BE2C (cell line): Measurements from ENCODE around the gene TAF11L2. TPM values are rescaled to one million over a fixed set of nuclear protein-coding genes. Genes with fewer than 3 reads are reported as not detected.
"Not testable (repeated sequence)": the region's sequence is repeated elsewhere in the genome, so short reads cannot be mapped to it uniquely, and the experiment has no call there.

Experiments
- DNase-seq: peaks from one replicate; pipeline ENCODE4 v3.0.0-alpha.2; 2020
- H3K27me3 ChIP-seq: fragments of 250-450 bp; sonication (Bioruptor Pico); 2 replicates; pipeline ENCODE4 v1.5.1; 2020; ENCODE audit warnings: mild to moderate bottlenecking
- H3K36me3 ChIP-seq: fragments of 250-450 bp; sonication (Bioruptor Pico); 2 replicates; pipeline ENCODE4 v1.5.1; 2020; ENCODE audit warnings: mild to moderate bottlenecking
- H3K4me1 ChIP-seq: fragments of 250-450 bp; sonication (Bioruptor Pico); 2 replicates; pipeline ENCODE4 v1.5.1; 2020
- H3K4me3 ChIP-seq: 2 replicates; pipeline ENCODE4 v1.5.1; 2011; ENCODE audit warnings: low read depth, low read length
- H3K9me3 ChIP-seq: fragments of 250-450 bp; sonication (Bioruptor Pico); 2 replicates; pipeline ENCODE4 v1.5.1; 2020
- polyA plus RNA-seq: library from polyadenylated mRNA; unstranded; fragments of >200 nt; gene quantifications from one replicate; pipeline ENCODE4 v1.2.1, GENCODE V29; 2012; ENCODE audit warnings: low read depth, missing spikeins; ENCODE audit not compliant: insufficient read length, insufficient read depth
- TF ChIP-seq, protein P1 (sequence below): IDR thresholded peaks from 2 replicates; pipeline ENCODE4 v1.5.1; 2012; ENCODE audit warnings: mild to moderate bottlenecking, low read depth, low read length

Gene TAF11L2
- polyA plus RNA-seq: not detected

DNA sequence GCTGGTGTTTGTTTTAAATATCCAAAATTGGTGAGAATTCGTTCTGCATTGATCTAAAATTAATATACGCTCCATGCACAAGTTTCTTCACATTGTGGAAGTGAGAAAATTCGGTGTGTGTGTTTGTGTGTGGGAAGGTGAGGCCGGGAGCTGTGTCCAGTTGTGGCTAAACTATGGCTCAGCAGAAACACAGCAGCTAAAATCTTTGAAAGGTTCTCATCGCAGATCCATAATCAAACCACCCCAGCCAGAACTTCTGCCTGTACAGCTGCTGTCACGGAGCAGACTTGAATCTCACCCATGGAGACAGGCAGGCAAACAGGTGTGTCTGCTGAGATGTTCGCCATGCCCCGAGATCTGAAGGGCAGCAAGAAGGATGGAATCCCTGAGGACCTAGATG is at the start of gene TAF11L2:
TSS of gene TAF11L2 (plus strand) at position 301 of the 400 bp plus-strand sequence.
- not testable (repeated sequence) for H3K4me3 ChIP-seq, H3K36me3 ChIP-seq, H3K9me3 ChIP-seq, H3K27me3 ChIP-seq, DNase-seq
- peaks cover 15% of the 10 kb centered on the region for H3K4me1 ChIP-seq

DNA sequence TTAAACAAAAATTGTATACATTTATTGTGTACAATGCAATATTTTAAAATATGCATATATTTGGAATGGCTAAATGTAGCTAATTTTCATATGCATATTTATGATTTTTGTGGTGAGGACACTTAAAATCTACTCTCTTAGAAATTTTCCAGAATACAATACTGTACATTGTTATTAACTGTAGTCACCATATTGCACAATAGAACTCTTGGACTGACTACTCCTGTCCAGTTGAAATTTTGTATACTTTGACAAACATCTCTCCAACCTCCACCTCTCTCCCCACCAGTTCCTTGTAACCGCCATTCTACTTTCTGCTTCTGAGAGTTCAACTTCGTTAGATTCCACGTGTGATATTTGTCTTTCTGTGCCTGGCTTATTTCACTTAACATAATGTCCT is 49.2 kb upstream of the TAF11L2 start:
- H3K4me3 ChIP-seq: no peak overlapping the region
- no peaks in the 10 kb centered on the region for H3K36me3 ChIP-seq
- DNase-seq: no peak

DNA sequence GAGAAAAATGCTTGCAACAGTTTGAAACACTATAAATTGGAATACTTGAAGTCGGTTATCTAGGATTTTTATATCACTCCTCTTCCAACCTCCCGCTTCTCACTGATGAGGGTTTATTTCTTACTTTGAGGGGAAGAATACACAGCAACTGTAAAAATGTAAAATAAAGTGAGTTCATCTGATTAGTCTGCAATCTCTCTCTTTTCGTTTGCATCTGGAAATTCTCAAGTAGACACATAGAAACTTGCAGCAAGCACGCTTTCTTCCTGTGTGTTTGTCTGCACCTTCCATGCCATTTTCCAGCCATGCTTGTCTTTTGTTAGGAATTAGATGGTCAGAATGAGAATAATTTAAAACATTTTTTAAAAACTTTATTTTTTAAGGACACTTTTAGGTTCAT is 45.1 kb upstream of the TAF11L2 start:
- no peaks in the 10 kb centered on the region for H3K4me1 ChIP-seq
- TF ChIP-seq, protein P1, sequence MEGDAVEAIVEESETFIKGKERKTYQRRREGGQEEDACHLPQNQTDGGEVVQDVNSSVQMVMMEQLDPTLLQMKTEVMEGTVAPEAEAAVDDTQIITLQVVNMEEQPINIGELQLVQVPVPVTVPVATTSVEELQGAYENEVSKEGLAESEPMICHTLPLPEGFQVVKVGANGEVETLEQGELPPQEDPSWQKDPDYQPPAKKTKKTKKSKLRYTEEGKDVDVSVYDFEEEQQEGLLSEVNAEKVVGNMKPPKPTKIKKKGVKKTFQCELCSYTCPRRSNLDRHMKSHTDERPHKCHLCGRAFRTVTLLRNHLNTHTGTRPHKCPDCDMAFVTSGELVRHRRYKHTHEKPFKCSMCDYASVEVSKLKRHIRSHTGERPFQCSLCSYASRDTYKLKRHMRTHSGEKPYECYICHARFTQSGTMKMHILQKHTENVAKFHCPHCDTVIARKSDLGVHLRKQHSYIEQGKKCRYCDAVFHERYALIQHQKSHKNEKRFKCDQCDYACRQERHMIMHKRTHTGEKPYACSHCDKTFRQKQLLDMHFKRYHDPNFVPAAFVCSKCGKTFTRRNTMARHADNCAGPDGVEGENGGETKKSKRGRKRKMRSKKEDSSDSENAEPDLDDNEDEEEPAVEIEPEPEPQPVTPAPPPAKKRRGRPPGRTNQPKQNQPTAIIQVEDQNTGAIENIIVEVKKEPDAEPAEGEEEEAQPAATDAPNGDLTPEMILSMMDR: no peak
- H3K4me3 ChIP-seq: no peak overlapping the region
- DNase-seq: no peak
- no peaks in the 10 kb centered on the region for H3K27me3 ChIP-seq
- H3K36me3 ChIP-seq: no peaks in the 10 kb centered on the region
- no peaks in the 10 kb centered on the region for H3K9me3 ChIP-seq

More for the DNA sequence above, 49.2 kb upstream of the TAF11L2 start:
- TF ChIP-seq, protein P1: no peak
- Histone ChIP-seq H3K9me3 (no peaks in the 10 kb centered on the region), H3K4me1 (no peaks in the 10 kb centered on the region), H3K27me3 (no peaks in the 10 kb centered on the region)

DNA sequence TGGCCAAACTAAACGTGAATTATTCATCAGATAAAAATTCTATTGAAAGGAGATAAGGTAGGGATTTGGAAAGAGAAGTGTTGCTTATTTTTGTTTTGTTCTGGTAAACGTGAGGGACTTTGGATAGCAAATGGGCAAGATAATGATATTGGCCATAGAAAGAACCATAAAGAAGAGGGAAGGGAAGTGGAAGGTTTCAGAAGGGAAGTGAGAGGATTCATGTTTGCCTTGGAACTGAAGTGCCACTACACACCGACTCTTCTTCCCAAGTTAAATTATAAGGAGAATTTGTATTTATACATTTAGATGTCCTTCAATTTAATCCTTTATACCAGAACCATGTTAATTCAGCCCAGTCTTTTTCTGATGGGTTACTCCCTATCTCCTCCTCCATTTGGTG is 42.1 kb upstream of the TAF11L2 start:
- no peaks in the 10 kb centered on the region for H3K36me3 ChIP-seq
- TF ChIP-seq, protein P1: no peak
- no peak overlapping the region for H3K4me3 ChIP-seq
- H3K4me1 ChIP-seq: no peaks in the 10 kb centered on the region
- H3K27me3 ChIP-seq: no peaks in the 10 kb centered on the region
- H3K9me3 ChIP-seq: no peaks in the 10 kb centered on the region
- DNase-seq: no peak

DNA sequence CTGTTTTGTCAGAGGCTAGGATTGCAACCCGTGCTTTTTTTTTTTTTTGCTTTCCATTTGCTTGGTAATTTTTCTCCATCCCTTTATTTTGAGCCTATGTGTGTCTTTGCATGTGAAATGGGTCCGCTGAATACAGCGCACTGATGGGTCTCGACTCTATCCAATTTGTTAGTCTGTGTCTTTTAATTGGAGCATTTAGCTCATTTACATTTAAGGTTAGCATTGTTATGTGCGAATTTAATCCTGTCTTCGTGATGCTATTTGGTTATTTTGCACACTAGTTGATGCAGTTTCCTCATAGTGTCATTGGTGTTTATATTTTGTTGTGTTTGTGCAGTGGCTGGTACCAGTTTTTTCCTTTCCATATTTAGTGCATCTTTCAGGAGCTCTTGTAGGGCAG is 36.2 kb upstream of the TAF11L2 start:
- Histone ChIP-seq H3K4me1 (0 out of 2 replicates have a peak, but pooled peaks cover 2% of the 10 kb centered on the region), H3K4me3 (no peak overlapping the region), H3K27me3 (no peaks in the 10 kb centered on the region), H3K9me3 (no peaks in the 10 kb centered on the region; the same call in 1 of the 2 replicates), H3K36me3 (no peaks in the 10 kb centered on the region)
- no peak for DNase-seq
- TF ChIP-seq, protein P1: no peak

DNA sequence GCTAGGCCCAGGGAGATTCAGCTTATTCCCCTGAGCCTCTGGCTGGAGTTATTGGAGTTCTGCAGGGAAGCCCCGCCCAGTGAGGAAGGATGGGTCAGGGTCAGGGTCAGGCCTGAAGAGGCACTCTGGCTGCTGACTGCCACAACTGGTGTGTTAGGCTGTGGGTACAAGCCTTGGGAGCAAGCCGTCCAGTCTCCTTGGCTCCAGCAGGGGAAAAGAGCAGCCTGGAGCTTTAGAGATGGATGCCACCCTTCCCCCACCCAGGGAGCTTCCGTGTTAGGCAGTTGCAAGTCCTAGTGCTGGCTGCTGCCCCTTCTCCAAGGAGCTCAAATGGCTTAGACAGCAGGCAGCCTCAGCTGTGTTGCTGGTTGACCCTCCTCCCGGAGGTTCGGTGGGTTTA is 34.4 kb upstream of the TAF11L2 start:
- no peaks in the 10 kb centered on the region for H3K27me3 ChIP-seq
- H3K4me1 ChIP-seq: 0 out of 2 replicates have a peak, but pooled peaks cover 2% of the 10 kb centered on the region
- TF ChIP-seq, protein P1: no peak
- H3K4me3 ChIP-seq: no peak overlapping the region
- no peak for DNase-seq
- H3K9me3 ChIP-seq: no peaks in the 10 kb centered on the region; the same call in 1 of the 2 replicates
- no peaks in the 10 kb centered on the region for H3K36me3 ChIP-seq

DNA sequence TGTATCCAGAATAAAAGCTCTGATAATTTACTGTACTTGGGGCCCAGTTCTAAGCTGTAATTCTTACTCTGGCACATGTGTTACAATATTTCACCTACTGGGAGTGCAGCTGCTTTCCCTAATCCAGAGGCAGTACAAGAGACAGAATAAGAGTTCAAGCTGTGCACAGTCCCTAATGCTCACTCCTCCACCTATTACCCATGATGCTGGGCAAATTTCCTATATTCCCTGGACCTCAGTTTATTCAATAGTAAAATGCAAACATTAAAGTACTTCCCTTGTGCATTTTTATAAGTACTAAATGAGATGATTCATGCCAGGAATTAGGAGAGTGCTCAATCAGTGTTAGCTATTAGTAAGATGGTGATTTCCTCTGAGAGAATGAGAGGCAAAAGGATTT is 28.0 kb upstream of the TAF11L2 start:
- H3K9me3 ChIP-seq: no peaks in the 10 kb centered on the region
- H3K36me3 ChIP-seq: no peaks in the 10 kb centered on the region
- TF ChIP-seq, protein P1: no peak
- no peak overlapping the region for H3K4me3 ChIP-seq
- no peaks in the 10 kb centered on the region for H3K4me1 ChIP-seq
- DNase-seq: no peak
- H3K27me3 ChIP-seq: no peaks in the 10 kb centered on the region

DNA sequence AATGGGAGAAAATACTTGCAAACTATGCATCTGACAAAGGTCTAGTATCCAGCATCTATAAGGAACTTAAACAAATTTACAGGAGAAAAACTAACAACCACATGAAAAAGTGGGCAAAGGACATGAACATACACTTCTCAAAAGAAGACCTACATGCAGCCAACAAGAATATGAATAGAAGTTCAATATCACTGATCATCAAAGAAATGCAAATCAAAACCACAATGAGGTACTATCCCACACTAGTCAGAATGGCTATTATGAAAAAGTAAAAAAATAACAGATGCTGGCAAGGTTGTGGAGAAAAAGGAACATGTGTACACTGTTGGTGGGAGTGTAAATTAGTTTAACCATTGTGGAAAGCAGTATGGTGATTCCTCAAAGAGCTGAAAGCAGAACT is 23.0 kb upstream of the TAF11L2 start:
- DNase-seq, H3K36me3 ChIP-seq, H3K27me3 ChIP-seq, H3K4me1 ChIP-seq, H3K9me3 ChIP-seq, H3K4me3 ChIP-seq: not testable (repeated sequence)
